CD4-positive, alpha-beta T cell (primary cell): ENCODE measurements around the gene RAE1. TPM values are rescaled to one million over a fixed set of nuclear protein-coding genes. Genes with fewer than 3 reads are reported as not detected.

ENCODE experiments used
- ATAC-seq: fragments of 200-7000 bp; cut with Tn5 transposase; one replicate; pipeline ENCODE4 v1.10.0; 2022; ENCODE audit warnings: mild to moderate bottlenecking; ENCODE audit not compliant: poor library complexity
- CTCF ChIA-PET: fragments of 350-600 bp; sonication (Branson Sonifier 250); formaldehyde crosslinking; loops from one replicate; lab custom pipeline; 2021; ENCODE audit warnings: antibody characterized with exemption, inconsistent platforms; lab: Charles Lee
- POLR2A ChIA-PET: fragments of 350-600 bp; sonication (Branson Sonifier 250); formaldehyde crosslinking; loops from one replicate; lab custom pipeline; 2021; ENCODE audit warnings: antibody characterized with exemption, inconsistent platforms; lab: Charles Lee
- DNase-seq, 14 experiments: peaks; one replicate each; pipeline ENCODE4 v3.0.0-alpha.2; 2013 to 2020; ENCODE audit warnings: mixed read lengths in 2 of 14
- H3K27ac ChIP-seq, 2 donors: one replicate each; pipeline versions ENCODE4 v1.5.1 to v1.7.0; 2013; ENCODE audit warnings: low read length in 2 of 2, low read depth in 1 of 2, mild to moderate bottlenecking in 1 of 2
- H3K27me3 ChIP-seq, 2 experiments: 1 replicate in 1 of 2; 2 replicates in 1 of 2; pipeline versions ENCODE4 v1.6.1 to v1.7.0; 2013; ENCODE audit warnings: low read length in 2 of 2, control low read depth in 1 of 2, mild to moderate bottlenecking in 1 of 2, moderate library complexity in 1 of 2; ENCODE audit not compliant: insufficient read depth in 2 of 2, control insufficient read depth in 1 of 2
- H3K36me3 ChIP-seq: one replicate; pipeline ENCODE4 v1.6.1; 2013; ENCODE audit warnings: low read length, control low read depth; ENCODE audit not compliant: insufficient read depth
- H3K4me1 ChIP-seq: one replicate; pipeline ENCODE4 v1.6.1; 2013; ENCODE audit warnings: low read length, control low read depth; ENCODE audit not compliant: insufficient read depth
- H3K4me3 ChIP-seq: one replicate; pipeline ENCODE4 v1.5.1; 2013; ENCODE audit warnings: mild to moderate bottlenecking, low read length, moderate library complexity
- H3K9me3 ChIP-seq, 2 experiments: 1 replicate in 1 of 2; 2 replicates in 1 of 2; pipeline versions ENCODE4 v1.6.1 to v1.7.0; 2013; ENCODE audit warnings: low read length in 2 of 2, mild to moderate bottlenecking in 2 of 2, control low read depth in 1 of 2, moderate library complexity in 1 of 2; ENCODE audit not compliant: control insufficient read depth in 1 of 2, insufficient read depth in 1 of 2
- H3K27ac Mint-ChIP-seq: one replicate; pipeline ENCODE4 v1.8.0; 2020; ENCODE audit warnings: mixed read lengths
- H3K27me3 Mint-ChIP-seq: one replicate; pipeline ENCODE4 v1.8.0; 2021; ENCODE audit warnings: mixed read lengths
- H3K36me3 Mint-ChIP-seq: one replicate; pipeline ENCODE4 v1.8.0; 2021; ENCODE audit warnings: low read depth, mixed read lengths
- H3K4me1 Mint-ChIP-seq: one replicate; pipeline ENCODE4 v1.8.0; 2021; ENCODE audit warnings: low read depth, mixed read lengths
- H3K4me3 Mint-ChIP-seq: one replicate; pipeline ENCODE4 v1.8.0; 2020; ENCODE audit warnings: mild to moderate bottlenecking, mixed read lengths
- H3K9me3 Mint-ChIP-seq: one replicate; pipeline ENCODE4 v1.8.0; 2020; ENCODE audit warnings: mixed read lengths
- CTCF ChIP-seq: fragments of 200-600 bp; IDR thresholded peaks from one replicate; pipeline ENCODE4 v1.8.0; 2022; ENCODE audit warnings: antibody characterized with exemption, mild to moderate bottlenecking
- intact Hi-C, 2 experiments: fragments of 100-400 bp; cut with DNase I in 1 of 2; cut with micrococcal nuclease in 1 of 2; formaldehyde crosslinking; loops; one replicate each; pipeline versions ENCODE4 v1.15.1 to v1.9.0; 2023 to 2025; cut with DNase I, micrococcal nuclease
- total RNA-seq, 174 experiments: library from RNA in 2 of 174; stranded (reverse) in 2 of 174; gene quantifications; one replicate each; pipeline ENCODE4 v1.2.3 and lab custom pipeline; 2021 to 2026

Gene RAE1
- total RNA-seq, 2 experiments from 2014 or later = 58.8 to 60.7 TPM

- H3K27me3 Mint-ChIP-seq = peaks cover 6% of the 10 kb centered on the region
- H3K4me1 Mint-ChIP-seq = peaks cover 50% of the 10 kb centered on the region
- H3K9me3 Mint-ChIP-seq = no peaks in the 10 kb centered on the region
- ATAC-seq = peak; percentile 51
- peaks cover 28% of the 10 kb centered on the region for H3K36me3 ChIP-seq
- H3K27me3 ChIP-seq = no peaks in the 10 kb centered on the region
- no peaks in the 10 kb centered on the region for H3K9me3 ChIP-seq
- peak within 1 kb of the TSS; percentile 99 for H3K4me3 Mint-ChIP-seq
- peak within 1 kb of the TSS; percentile 83 to 88 for H3K27ac ChIP-seq
- H3K4me3 ChIP-seq = peak within 1 kb of the TSS; percentile 72
- peaks cover 58% of the 10 kb centered on the region for H3K36me3 Mint-ChIP-seq
- POLR2A ChIA-PET = interaction anchor here (0.6 to 6.3 kb wide), 19 partner anchors 9 to 1260 kb away, joined by 3 to 132 read pairs (median 3); partner anchors contain the start of genes STX16, VAPB and ZBP1
- intact Hi-C loops = loop anchor here (2.0 to 5.0 kb wide), 4 partner anchors 44 to 1501 kb away; partner anchors contain the start of genes PMEPA1 (in 1 of the 2) and RAB22A (in 1 of the 2)
- peak within 1 kb of the TSS; percentile 96 for H3K27ac Mint-ChIP-seq
- TF ChIP-seq CTCF = no peak
- DNase-seq = peak; percentile 55 to 89 (median 72)
- CTCF ChIA-PET = interaction anchor here (2.0 to 2.5 kb wide), 2 partner anchors 9 to 44 kb away, joined by 9 to 10 read pairs; no protein-coding TSS in a partner anchor
- peaks cover 60% of the 10 kb centered on the region for H3K4me1 ChIP-seq
Observed at GRCh38 chr20:57390604-57391438, 39.8 kb downstream of the RAE1 start, which contains the start of gene RBM38. Gene RBM38 (plus strand): TSS chr20:57391396. CDS start chr20:57391582, 186 bp downstream.

- intact Hi-C loops = loop anchor here (2.0 to 5.0 kb wide), 4 partner anchors 43 to 1501 kb away; partner anchors contain the start of genes PMEPA1 (in 1 of the 2) and RAB22A (in 1 of the 2)
- peaks cover 60% of the 10 kb centered on the region for H3K36me3 Mint-ChIP-seq
- TF ChIP-seq CTCF = no peak
- ChIA-PET CTCF (interaction anchor here (0.9 kb wide), 1 partner anchor 10 kb away, joined by 5 read pairs; no protein-coding TSS in a partner anchor), POLR2A (interaction anchor here (0.6 to 6.3 kb wide), 26 partner anchors 9 to 1773 kb away, joined by 3 to 132 read pairs (median 4); partner anchors contain the start of genes VAPB and ZBP1)
- peaks cover 58% of the 10 kb centered on the region for H3K4me1 Mint-ChIP-seq
- H3K27ac Mint-ChIP-seq = peak overlapping the region; percentile 96
- Histone ChIP-seq H3K4me3 (peak overlapping the region; percentile 72), H3K27me3 (no peaks in the 10 kb centered on the region), H3K27ac (peak overlapping the region; percentile 83 to 88), H3K9me3 (no peaks in the 10 kb centered on the region), H3K36me3 (peaks cover 37% of the 10 kb centered on the region), H3K4me1 (peaks cover 69% of the 10 kb centered on the region)
- no peaks in the 10 kb centered on the region for H3K9me3 Mint-ChIP-seq
- peak in 6 of 14 experiments; percentile 23 to 70 (median 48) for DNase-seq
- ATAC-seq = no peak
- H3K27me3 Mint-ChIP-seq = peaks cover 6% of the 10 kb centered on the region
- peak overlapping the region; percentile 99 for H3K4me3 Mint-ChIP-seq
Observed at GRCh38 chr20:57391439-57392301, 40.6 kb downstream of the RAE1 start.
